ENCODE measurements around the gene KRTAP5-10.
"Not testable (repeated sequence)": the region's sequence is repeated elsewhere in the genome, so short reads cannot be mapped to it uniquely, and the experiment has no call there.

DNA sequence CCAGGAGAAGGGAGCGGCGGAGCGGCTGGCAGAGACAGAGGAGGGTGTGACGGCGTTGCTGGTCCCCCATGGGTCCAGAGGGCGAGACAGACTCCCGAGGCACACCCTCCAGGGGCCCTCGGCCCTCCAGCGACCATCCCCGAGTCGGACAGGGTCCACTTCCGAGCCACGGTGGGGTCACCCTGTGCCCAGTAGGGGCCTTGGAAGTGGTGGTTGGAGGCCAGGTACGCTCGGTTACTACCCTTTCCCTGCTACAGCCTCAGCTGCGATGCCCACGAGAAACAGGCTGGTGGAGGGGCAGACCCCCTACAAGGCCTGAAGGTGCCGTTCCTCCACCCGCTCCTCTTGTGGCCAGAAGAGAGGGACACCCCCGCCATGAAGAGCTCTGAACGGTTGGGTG, 42.9 kb downstream of the KRTAP5-10 start:
- TF ChIP-seq, protein P1, sequence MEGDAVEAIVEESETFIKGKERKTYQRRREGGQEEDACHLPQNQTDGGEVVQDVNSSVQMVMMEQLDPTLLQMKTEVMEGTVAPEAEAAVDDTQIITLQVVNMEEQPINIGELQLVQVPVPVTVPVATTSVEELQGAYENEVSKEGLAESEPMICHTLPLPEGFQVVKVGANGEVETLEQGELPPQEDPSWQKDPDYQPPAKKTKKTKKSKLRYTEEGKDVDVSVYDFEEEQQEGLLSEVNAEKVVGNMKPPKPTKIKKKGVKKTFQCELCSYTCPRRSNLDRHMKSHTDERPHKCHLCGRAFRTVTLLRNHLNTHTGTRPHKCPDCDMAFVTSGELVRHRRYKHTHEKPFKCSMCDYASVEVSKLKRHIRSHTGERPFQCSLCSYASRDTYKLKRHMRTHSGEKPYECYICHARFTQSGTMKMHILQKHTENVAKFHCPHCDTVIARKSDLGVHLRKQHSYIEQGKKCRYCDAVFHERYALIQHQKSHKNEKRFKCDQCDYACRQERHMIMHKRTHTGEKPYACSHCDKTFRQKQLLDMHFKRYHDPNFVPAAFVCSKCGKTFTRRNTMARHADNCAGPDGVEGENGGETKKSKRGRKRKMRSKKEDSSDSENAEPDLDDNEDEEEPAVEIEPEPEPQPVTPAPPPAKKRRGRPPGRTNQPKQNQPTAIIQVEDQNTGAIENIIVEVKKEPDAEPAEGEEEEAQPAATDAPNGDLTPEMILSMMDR (conservative IDR thresholded peaks at IDR 0.05) = not testable (repeated sequence)
- TF ChIP-seq ZFX (IDR thresholded peaks at IDR 0.05) = not testable (repeated sequence)

Measured in C4-2B (cell line).